Left kidney (tissue), 8 donors: ENCODE results near the gene SMCO2. TPM values are rescaled to one million over a fixed set of nuclear protein-coding genes. Genes with fewer than 3 reads are reported as not detected.

Experiments
- DNase-seq: peaks from one replicate; pipeline ENCODE4 v3.0.0-alpha.2; 2013
- long read RNA-seq, 8 donors: transcript quantifications; one replicate each; lab custom pipeline, GENCODE V29; 2026
- polyA plus RNA-seq: library from polyadenylated mRNA; unstranded; fragments of 120-200 nt; gene quantifications from one replicate; pipeline ENCODE4 v1.2.1, GENCODE V29; 2013; ENCODE audit not compliant: insufficient read length

The SMCO2 gene
- 0.60 TPM for polyA plus RNA-seq
- long read RNA-seq, donor 1: 0 reads
- long read RNA-seq, donor 2: 0 reads
- long read RNA-seq, donor 3: 0 reads
- long read RNA-seq, donor 4: 0 reads
- long read RNA-seq, donor 5: 0 reads
- long read RNA-seq, donor 6: 0 reads
- long read RNA-seq, donor 7: 0 reads
- long read RNA-seq, donor 8: 0 reads

DNA sequence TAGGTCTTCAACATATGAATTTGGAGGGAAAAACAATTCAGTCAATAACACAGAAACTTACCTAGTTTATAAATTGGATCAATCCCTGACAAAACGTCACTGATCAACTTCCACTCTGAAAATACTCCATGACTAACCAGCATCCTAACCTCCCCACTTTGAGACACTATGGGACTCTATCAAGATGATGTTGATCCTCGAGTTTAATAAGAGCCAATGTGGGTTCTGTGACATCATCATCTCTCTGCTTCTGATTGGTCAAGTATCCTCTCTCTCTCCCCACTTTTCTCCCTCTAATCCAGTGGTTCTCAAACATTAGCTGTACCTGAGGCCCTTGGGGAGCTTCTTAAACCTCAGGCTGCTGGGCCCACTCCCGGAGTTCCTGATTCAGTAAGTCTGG lies at the start of gene SMCO2:
TSS of gene SMCO2 (plus strand) at position 301 of the 400 bp plus-strand sequence. CDS start 23,896 bp downstream, outside the sequence.
- no peak for DNase-seq

- no peak for DNase-seq
Observed at GRCh38 chr12:27398466-27398865, 48.1 kb upstream of the SMCO2 start.

DNA sequence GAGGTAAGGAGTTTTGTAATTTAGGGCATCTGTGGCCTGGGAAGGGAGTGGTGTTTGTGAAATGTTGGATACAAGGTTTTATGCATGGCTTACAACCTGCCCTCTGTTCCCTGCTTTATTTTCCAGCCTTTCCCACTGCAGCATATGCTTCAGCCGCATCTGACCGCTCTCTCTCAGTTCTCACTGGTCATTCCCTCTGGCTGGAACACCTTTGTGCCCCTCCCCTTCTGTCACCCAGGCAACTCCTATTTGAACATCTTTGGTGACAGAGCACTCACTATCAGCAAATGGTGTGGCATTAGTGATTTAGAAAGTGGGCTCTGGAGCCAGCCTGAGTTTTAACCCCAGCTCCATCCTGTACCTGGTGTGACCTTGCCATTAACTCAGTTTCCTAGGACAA lies 47.5 kb upstream of the SMCO2 start:
- no peak for DNase-seq

- no peak for DNase-seq
Observed at GRCh38 chr12:27400856-27401354, 45.6 kb upstream of the SMCO2 start.

- DNase-seq: no peak
Observed at GRCh38 chr12:27412047-27412446, 34.5 kb upstream of the SMCO2 start.

DNA sequence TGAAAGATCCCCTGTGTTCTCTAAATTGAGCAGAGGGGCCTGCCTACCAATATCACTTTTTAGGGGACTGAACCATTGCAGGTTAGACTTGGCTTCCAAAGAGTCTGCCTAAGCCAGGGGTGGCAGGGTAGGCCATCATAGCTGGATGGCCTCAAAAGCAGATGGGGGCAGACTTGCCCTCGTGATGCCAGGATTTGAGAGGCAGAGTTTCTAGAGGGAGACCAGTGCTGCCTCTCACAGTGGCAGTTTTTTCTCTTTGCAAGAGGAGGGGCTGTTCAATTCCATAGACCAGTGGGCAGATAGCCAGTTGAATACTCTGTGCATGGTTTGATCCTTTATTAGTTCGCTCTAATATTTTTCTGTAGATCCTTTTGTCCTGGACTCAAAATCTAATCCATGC lies 23.8 kb upstream of the SMCO2 start:
- no peak for DNase-seq

DNA sequence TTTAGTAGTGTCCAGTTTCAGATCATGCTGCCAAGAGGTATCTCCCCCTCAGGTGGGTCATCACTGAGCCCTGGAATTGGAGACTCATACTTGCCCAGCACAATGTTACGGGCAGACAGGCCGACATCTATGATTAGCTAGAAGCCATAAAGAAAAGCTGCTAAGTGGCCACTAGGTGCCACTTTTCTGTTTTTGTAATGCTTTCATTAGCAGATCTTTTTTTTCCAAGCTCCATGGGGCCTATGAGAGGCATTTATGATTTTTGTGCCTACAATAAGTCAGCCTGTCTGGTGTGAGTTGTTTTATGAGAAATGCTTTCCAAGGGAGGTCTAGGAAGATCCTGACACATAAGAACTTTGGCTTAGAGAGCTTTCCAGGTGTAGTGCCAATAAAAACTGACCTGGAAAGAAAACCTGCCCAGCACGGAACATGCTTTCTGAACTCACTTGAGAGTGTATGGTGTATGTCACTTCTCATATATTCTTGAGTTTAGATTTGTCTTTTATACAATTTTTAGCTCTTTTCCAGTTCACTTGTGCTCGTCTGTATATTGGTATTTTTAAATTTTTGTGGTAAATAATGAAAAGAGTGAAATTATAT lies 21.8 kb upstream of the SMCO2 start:
- DNase-seq: peak; percentile 45

DNA sequence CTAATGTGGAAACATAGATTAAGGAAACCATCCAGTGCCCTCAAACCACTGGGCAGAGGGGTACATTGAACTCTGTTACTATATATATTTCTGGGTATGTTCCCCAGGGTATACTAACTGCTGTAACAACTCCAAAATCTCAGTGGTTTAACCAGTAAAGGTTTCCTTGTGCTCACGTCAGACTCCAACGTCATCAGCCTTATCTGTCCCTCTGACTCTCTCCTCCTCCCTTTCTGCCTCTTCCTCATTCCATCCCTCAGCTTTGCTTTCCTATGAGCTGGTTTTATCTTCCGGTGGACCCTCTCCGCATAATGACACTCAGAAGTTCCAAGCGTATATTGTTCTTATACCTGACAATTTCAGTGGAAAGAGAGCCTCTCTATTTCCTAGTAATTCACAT lies 21.2 kb upstream of the SMCO2 start:
- DNase-seq: no peak

DNA sequence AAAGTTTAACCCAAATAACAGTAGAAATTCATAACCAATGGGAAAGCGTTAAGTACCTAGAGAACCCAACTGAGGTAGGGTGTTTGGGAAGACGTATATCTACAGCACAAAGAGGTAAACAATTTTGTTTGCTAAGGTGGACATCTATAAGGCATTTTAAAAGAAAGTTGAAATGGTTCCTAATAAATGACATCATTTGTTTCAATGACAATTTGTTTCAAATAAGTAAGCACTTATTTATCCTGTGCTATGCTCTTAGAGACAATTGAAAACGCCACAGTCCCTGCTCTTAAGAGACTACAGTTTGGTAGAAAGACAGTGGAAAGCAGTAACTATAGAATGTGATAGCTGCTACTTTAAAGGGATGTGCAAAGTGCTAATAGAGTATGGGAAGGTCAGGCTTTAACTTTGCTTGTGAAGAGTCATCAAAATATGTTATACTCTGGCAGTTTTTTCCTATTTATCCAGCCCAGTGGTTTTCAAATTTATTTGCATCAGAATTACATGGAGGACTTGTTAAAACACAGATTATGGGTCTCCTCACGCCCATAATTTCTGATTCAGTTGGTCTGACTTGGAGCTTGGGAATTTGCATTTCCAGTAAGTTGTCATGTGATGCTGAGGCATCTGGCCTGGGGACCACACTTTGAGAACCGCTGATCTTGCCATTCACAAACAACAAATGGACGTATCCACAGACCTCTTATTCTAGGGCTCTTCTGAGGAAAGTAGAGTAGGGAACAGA lies 19.6 kb upstream of the SMCO2 start:
- DNase-seq: no peak

- DNase-seq: no peak
Observed at GRCh38 chr12:27427824-27428223, 18.7 kb upstream of the SMCO2 start.

DNA sequence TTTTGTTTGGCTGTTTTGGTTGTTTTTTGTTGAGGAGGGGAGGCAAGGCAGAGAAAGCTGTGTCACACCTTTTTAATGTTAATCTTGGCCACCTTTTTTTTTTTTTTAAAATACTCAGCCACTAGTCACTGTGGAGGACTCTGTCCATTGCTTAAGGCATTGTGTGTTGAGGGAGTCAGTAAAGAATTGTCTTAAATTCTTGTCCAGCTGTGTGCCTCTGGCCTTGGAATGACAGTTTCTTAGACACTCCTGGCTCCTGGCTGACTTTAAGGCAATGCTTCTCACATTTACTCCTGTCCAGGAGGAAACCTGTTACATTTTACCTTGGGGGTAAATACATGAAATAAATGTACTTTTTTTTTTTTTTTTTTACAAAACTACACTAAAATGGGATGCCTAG lies 18.1 kb upstream of the SMCO2 start:
- DNase-seq: no peak

- DNase-seq: no peak
Observed at GRCh38 chr12:27429606-27430005, 16.9 kb upstream of the SMCO2 start.

DNA sequence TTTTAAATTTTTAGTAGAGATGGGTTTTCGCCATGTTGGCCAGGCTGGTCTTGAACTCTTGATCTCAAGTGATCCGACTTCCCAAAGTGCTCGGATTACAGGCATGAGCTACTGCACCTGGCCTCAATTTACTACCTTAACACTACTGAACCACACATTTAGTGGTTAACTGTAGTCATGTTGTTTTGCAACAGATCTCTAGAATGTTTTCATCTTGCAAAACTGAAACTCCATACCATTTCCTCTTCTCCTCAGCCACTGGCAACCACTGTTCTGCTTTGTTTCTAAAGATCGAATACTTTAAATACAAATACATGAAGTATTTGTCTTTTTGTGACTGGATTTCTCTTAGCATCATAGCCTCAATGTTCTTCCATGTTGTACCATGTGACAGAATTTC lies 15.4 kb upstream of the SMCO2 start:
- no peak for DNase-seq

GRCh38 chr12:27434673-27435565 lies 11.6 kb upstream of the SMCO2 start:
- DNase-seq: no peak

DNA sequence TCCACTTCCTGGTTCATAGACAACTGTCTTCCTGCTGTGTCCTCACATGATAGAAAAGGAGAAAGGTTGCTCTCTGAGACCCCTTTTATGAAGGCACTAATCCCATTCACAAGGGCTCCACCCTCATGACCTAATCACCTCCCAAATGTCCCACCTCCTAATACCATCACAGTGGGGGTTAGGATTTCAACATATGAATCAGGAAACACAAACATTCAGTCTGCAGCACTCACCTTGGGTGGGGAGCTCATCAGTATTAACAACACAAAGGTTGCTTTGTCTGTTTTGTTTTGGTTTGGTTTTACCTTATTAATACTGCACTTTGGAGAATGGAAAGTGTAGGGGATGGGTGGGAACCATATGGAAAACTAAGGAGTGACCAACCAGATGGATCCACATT lies 10.5 kb upstream of the SMCO2 start:
- DNase-seq: no peak

- DNase-seq: no peak
Observed at GRCh38 chr12:27436768-27437167, 9.8 kb upstream of the SMCO2 start.

- DNase-seq: no peak
Observed at GRCh38 chr12:27437839-27438238, 8.7 kb upstream of the SMCO2 start.

DNA sequence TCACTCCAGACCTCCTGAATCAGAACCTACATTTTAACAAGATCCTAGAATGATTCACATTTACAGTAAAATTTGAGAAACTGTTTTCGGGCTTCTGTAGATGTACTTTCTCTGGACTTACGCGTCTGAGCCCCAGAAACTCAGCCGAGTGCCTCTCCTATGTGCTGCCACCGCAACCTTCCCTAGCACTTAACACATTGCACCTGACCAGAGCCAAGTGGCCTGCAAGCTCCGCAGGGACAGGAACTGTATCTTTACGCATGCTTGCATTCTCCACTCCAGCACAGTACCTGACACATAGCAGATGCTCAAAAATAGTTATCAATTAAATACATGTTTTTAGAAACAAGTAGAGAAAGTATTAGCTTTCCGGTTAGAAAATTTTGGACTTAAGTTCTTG lies 1.2 kb downstream of the SMCO2 start:
- DNase-seq: no peak

DNA sequence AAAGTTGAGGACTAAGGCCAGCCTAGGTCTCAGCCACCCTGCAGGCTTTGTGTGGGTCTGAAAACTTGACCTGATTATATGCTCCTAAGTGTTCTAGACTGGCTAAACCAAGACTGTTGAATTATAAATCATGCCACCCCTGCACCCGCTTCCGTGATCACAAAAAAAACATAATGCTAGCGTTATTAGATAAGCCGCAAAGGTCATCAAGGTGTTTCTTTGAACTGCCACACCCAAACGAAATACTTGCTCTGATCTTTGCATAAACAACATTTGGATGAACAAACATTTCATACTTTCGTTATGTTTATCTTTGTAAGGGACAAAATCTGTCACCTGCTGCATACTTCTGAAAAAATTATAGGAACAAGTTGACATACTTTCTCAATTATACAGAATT lies 2.5 kb downstream of the SMCO2 start:
- DNase-seq: no peak

GRCh38 chr12:27449893-27450534 lies 3.5 kb downstream of the SMCO2 start:
- DNase-seq: no peak

DNA sequence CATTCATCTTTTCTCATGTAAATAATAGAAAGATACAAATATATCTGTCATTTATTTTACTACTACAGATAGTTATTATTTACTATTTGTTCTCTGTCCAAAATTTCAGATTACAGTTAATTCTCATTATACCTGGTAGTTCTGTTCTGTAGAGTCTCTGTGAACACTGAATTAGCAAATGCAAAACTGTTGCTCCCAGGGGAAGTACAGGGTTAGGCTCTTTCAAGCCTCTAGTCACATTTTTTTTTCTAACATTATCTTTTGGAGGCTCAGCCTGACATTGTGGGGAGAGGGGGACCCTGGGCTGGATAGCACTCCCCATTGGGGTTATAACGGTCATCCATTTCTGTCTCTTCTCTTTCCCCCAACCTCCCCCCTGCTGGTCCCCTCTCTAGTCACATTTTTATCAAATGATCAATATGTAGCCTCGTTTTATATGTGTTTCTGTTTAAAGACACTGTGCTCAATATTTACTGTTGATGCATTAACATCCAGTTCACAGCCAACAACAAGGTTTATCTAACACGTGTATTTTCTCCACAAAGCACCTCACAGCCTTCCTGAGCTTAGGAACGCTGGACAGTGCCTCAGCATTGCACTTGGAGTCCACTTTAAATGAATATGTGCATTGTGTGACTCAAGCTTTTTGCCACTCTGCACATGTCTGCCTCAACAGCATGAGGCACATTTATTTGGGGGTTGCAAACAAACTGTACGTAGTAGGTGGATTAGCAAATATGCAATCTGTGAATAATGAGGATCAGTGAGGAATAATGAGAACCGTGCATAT lies 4.7 kb downstream of the SMCO2 start:
- no peak for DNase-seq
